OCI-LY3 (cell line): ENCODE results near the gene AXIN2.
A peak's percentile ranks its signal among the peaks of the same experiment; 100 is the strongest.

Experiments used
- H2AFZ ChIP-seq: fragments of 200-600, 300-600 bp; shearing (Covaris generic); 2 replicates; pipeline ENCODE4 v1.6.0; 2014; ENCODE audit warnings: antibody characterized with exemption, low read depth, low read length
- H3K27ac ChIP-seq: fragments of 200-600, 300-600 bp; sonication (generic); 2 replicates; pipeline ENCODE4 v1.5.1; 2014; ENCODE audit warnings: mild to moderate bottlenecking, low read length, moderate library complexity, mixed read lengths
- H3K27me3 ChIP-seq: fragments of 200-600, 300-600 bp; sonication (generic); 2 replicates; pipeline ENCODE4 v1.6.1; 2014; ENCODE audit warnings: low read depth, low read length, mixed read lengths
- H3K36me3 ChIP-seq: fragments of 200-600, 300-600 bp; sonication (generic); replicated peaks from 2 replicates; pipeline ENCODE3; 2014; ENCODE audit warnings: low read depth, low read length, mixed read lengths
- H3K4me1 ChIP-seq: fragments of 300-600, 200-600 bp; sonication (generic); 2 replicates; pipeline ENCODE4 v1.6.1; 2014; ENCODE audit warnings: low read length, mixed read lengths
- H3K4me2 ChIP-seq: fragments of 200-600, 300-600 bp; sonication (generic); 2 replicates; pipeline ENCODE4 v1.6.1; 2014; ENCODE audit warnings: low read length, mixed read lengths
- H3K4me3 ChIP-seq: fragments of 300-600, 200-600 bp; sonication (generic); 2 replicates; pipeline ENCODE4 v1.5.1; 2014; ENCODE audit warnings: antibody characterized with exemption, mild to moderate bottlenecking, low read length, moderate library complexity
- H3K79me2 ChIP-seq: fragments of 300-600, 200-600 bp; shearing (Covaris generic); 2 replicates; pipeline ENCODE4 v1.6.1; 2014; ENCODE audit warnings: mild to moderate bottlenecking, low read length, mixed read lengths
- H3K9ac ChIP-seq: fragments of 300-600, 200-600 bp; shearing (Covaris generic); 2 replicates; pipeline ENCODE4 v1.6.0; 2014; ENCODE audit warnings: mild to moderate bottlenecking, low read length, moderate library complexity
- H3K9me3 ChIP-seq: fragments of 200-600, 300-600 bp; shearing (Covaris generic); 2 replicates; pipeline ENCODE4 v1.6.1; 2014; ENCODE audit warnings: low read length, mixed read lengths; ENCODE audit not compliant: insufficient read depth
- H4K20me1 ChIP-seq: fragments of 200-600, 300-600 bp; sonication (generic); 2 replicates; pipeline ENCODE4 v1.6.1; 2016; ENCODE audit warnings: low read length, mixed read lengths; ENCODE audit not compliant: insufficient read depth
- CTCF ChIP-seq: fragments of 200-600, 300-600 bp; sonication (generic); IDR thresholded peaks from 2 replicates; pipeline ENCODE4 v1.5.1; 2014; ENCODE audit warnings: antibody characterized with exemption, low read length, low read depth
- EZH2phosphoT487 ChIP-seq: fragments of 200-600 bp; shearing (Covaris generic); IDR thresholded peaks from 2 replicates; pipeline ENCODE4 v1.6.1; 2018; ENCODE audit warnings: antibody characterized with exemption, mixed run types, low read depth

Gene AXIN2

GRCh38 chr17:65598746-65599145, 37.3 kb upstream of the AXIN2 start:
- Histone ChIP-seq H3K27ac (no peak overlapping the region), H3K9me3 (no peaks in the 10 kb centered on the region), H3K27me3 (no peaks in the 10 kb centered on the region), H3K4me2 (no peak overlapping the region), H3K4me1 (peaks cover 8% of the 10 kb centered on the region), H3K9ac (no peak overlapping the region), H4K20me1 (no peaks in the 10 kb centered on the region), H3K79me2 (no peaks in the 10 kb centered on the region), H3K4me3 (no peak overlapping the region), H2AFZ (no peak overlapping the region), H3K36me3 (no peaks in the 10 kb centered on the region)
- TF ChIP-seq EZH2phosphoT487 (no peak), CTCF (no peak)

- no peaks in the 10 kb centered on the region for H3K27me3 ChIP-seq
- no peak overlapping the region for H3K4me3 ChIP-seq
- H3K36me3 ChIP-seq: no peaks in the 10 kb centered on the region
- no peaks in the 10 kb centered on the region for H3K79me2 ChIP-seq
- H2AFZ ChIP-seq: peak overlapping the region; percentile 94
- H3K9ac ChIP-seq: no peak overlapping the region
- H3K4me2 ChIP-seq: peak overlapping the region; percentile 59
- peaks cover 8% of the 10 kb centered on the region for H3K4me1 ChIP-seq
- no peaks in the 10 kb centered on the region for H3K9me3 ChIP-seq
- H3K27ac ChIP-seq: no peak overlapping the region
- no peak for TF ChIP-seq EZH2phosphoT487
- TF ChIP-seq CTCF: no peak
- no peaks in the 10 kb centered on the region for H4K20me1 ChIP-seq
Observed at GRCh38 chr17:65595071-65595656, 33.7 kb upstream of the AXIN2 start.

- H2AFZ ChIP-seq: peak overlapping the region; percentile 94
- no peaks in the 10 kb centered on the region for H3K9me3 ChIP-seq
- no peaks in the 10 kb centered on the region for H3K79me2 ChIP-seq
- H3K36me3 ChIP-seq: no peaks in the 10 kb centered on the region
- no peak for TF ChIP-seq EZH2phosphoT487
- no peak for TF ChIP-seq CTCF
- peak overlapping the region; percentile 59 for H3K4me2 ChIP-seq
- H3K27me3 ChIP-seq: no peaks in the 10 kb centered on the region
- H3K4me1 ChIP-seq: peaks cover 8% of the 10 kb centered on the region
- peak overlapping the region; percentile 46 for H3K4me3 ChIP-seq
- H3K9ac ChIP-seq: 0 out of 2 replicates have a peak overlapping the region, but pooled peaks have one; percentile 22
- no peaks in the 10 kb centered on the region for H4K20me1 ChIP-seq
- H3K27ac ChIP-seq: no peak overlapping the region
Observed at GRCh38 chr17:65593855-65594845, 32.7 kb upstream of the AXIN2 start.

- H3K27ac ChIP-seq: no peak overlapping the region
- H3K9ac ChIP-seq: no peak overlapping the region
- peak overlapping the region; percentile 59 for H3K4me2 ChIP-seq
Observed at GRCh38 chr17:65593092-65593854, 31.8 kb upstream of the AXIN2 start.

More at GRCh38 chr17:65593092-65593854, 31.8 kb upstream of the AXIN2 start:
- Histone ChIP-seq H3K9me3 (no peaks in the 10 kb centered on the region), H3K4me1 (peaks cover 8% of the 10 kb centered on the region), H3K27me3 (no peaks in the 10 kb centered on the region), H3K4me3 (peak overlapping the region; percentile 46), H3K36me3 (no peaks in the 10 kb centered on the region), H2AFZ (no peak overlapping the region), H3K79me2 (no peaks in the 10 kb centered on the region), H4K20me1 (no peaks in the 10 kb centered on the region)
- TF ChIP-seq CTCF (no peak), EZH2phosphoT487 (no peak)
